Stomach (tissue), 9 donors: ENCODE results near the gene SMAD6. TPM values are rescaled to one million over a fixed set of nuclear protein-coding genes. Genes with fewer than 3 reads are reported as not detected.

Experiments used
- DNase-seq, 2 donors: peaks; one replicate each; pipeline versions ENCODE4 v3.0.0 to v3.0.0-alpha.2; 2013 to 2019
- H3K27ac ChIP-seq, 5 donors: fragments of 200-600 bp in 4 of 5; sonication (generic) in 4 of 5; one replicate each; pipeline ENCODE4 v1.5.1; 2013 to 2019; ENCODE audit warnings: mild to moderate bottlenecking in 1 of 5, moderate library complexity in 1 of 5
- H3K27me3 ChIP-seq, 3 donors: fragments of 200-600 bp; sonication (generic); one replicate each; pipeline ENCODE4 v1.5.1; 2017 to 2019; ENCODE audit warnings: mixed run types in 1 of 3
- H3K36me3 ChIP-seq, 4 donors: fragments of 200-600 bp; sonication (generic); 1 replicate in 3 of 4; 2 replicates in 1 of 4; pipeline ENCODE4 v1.5.1; 2016 to 2019
- H3K4me1 ChIP-seq, 4 donors: fragments of 200-600 bp; sonication (generic); one replicate each; pipeline ENCODE4 v1.5.1; 2016 to 2019
- H3K4me3 ChIP-seq, 4 donors: fragments of 200-600 bp; sonication (generic) in 3 of 4; one replicate each; pipeline ENCODE4 v1.5.1; 2016 to 2019; ENCODE audit warnings: mild to moderate bottlenecking in 1 of 4
- H3K9me3 ChIP-seq, 4 donors: fragments of 200-600 bp; sonication (generic); one replicate each; pipeline ENCODE4 v1.5.1; 2016 to 2019
- EP300 ChIP-seq: sonication (generic); formaldehyde crosslinking; IDR thresholded peaks from one replicate; pipeline ENCODE4 v1.6.1; 2017; ENCODE audit warnings: antibody characterized with exemption
- POLR2A ChIP-seq, 4 donors: fragments of 450-650 bp; IDR thresholded peaks; one replicate each; pipeline ENCODE4 v1.6.1; 2016; ENCODE audit warnings: antibody characterized with exemption in 4 of 4, control low read depth in 2 of 4, mild to moderate bottlenecking in 1 of 4, moderate library complexity in 1 of 4
- POLR2AphosphoS5 ChIP-seq, 3 donors: sonication (generic); formaldehyde crosslinking; IDR thresholded peaks; one replicate each; pipeline ENCODE4 v1.6.1; 2016; ENCODE audit warnings: antibody characterized with exemption in 3 of 3
- WGBS, 5 donors: extraction: QIAGEN DNeasy Blood & Tissue Kit in 3 of 5; methylation state at CpG; one replicate each; pipeline versions ENCODE4 v1.1.5 to v1.1.7; 2013 to 2018; 5-methylcytosine and 5-hydroxymethylcytosine counted together
- intact Hi-C: fragments of 100-400 bp; cut with DNase I; formaldehyde crosslinking; loops from one replicate; pipeline ENCODE4 v1.15.1; 2023; ENCODE audit warnings: low total_unique reads
- polyA plus RNA-seq, 3 donors: library from polyadenylated mRNA; stranded (reverse); fragments of 200-250 nt; gene quantifications; one replicate each; pipeline ENCODE4 v1.2.3, GENCODE V29; 2013
- total RNA-seq, 5 donors: library from RNA; depleted of rRNA; stranded (reverse); fragments of >200 nt; gene quantifications; one replicate each; pipeline versions ENCODE4 v1.1.0 to v1.2.3, GENCODE V29; 2014 to 2016
- TF ChIP-seq, protein P1 (sequence below), 7 experiments: fragments of 450-650 bp in 4 of 7; fragments of 200-600 bp in 3 of 7; sonication (generic) in 3 of 7; IDR thresholded peaks; one replicate each; pipeline ENCODE4 v1.5.1; 2016 to 2019; ENCODE audit warnings: antibody characterized with exemption in 7 of 7, control low read depth in 2 of 7, mild to moderate bottlenecking in 1 of 7
- donor health status: healthy with polysubstance abuse.
- donor health status: Bipolar disorder and iron deficiency.
- donor health status: healthy.

Gene SMAD6
- total and polyA plus RNA-seq, 8 donors: 4.0 to 112 (median 28.3) TPM

DNA sequence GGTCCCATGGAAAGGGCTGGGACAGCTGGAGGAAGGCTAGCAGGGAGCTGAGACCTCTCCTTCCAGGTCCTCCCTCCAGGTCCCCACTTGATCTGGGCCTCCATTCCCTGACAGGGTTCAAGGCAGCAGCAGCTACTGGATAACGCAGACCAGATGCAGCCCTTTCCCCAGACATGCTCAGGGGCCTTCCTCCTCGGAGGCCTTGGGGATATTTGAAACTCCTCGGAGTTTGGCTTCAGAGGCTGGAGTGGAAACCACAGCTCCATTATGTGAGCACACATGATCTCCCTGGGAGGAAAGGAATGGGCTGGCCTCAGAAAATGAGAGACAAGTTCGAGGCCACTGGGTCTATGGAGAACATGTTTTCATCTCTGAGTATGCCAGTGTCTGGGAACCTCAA is 119.3 kb downstream of the SMAD6 start:
- Histone ChIP-seq H3K27ac (no peak overlapping the region), H3K9me3 (no peaks in the 10 kb centered on the region), H3K36me3 (no peaks in the 10 kb centered on the region), H3K4me1 (no peaks in the 10 kb centered on the region), H3K27me3 (no peaks in the 10 kb centered on the region), H3K4me3 (no peak overlapping the region)
- 71 to 95% (median 90%) methylated on average over 3 to 4 of the region's 4 CpGs for WGBS, 5 donors
- intact Hi-C loops: no loop called here
- no peak for DNase-seq
- TF ChIP-seq EP300: no peak
- no peak for TF ChIP-seq POLR2AphosphoS5 (IDR thresholded peaks at IDR 0.05)
- no peak for TF ChIP-seq POLR2A (IDR thresholded peaks at IDR 0.05)
- TF ChIP-seq, protein P1, sequence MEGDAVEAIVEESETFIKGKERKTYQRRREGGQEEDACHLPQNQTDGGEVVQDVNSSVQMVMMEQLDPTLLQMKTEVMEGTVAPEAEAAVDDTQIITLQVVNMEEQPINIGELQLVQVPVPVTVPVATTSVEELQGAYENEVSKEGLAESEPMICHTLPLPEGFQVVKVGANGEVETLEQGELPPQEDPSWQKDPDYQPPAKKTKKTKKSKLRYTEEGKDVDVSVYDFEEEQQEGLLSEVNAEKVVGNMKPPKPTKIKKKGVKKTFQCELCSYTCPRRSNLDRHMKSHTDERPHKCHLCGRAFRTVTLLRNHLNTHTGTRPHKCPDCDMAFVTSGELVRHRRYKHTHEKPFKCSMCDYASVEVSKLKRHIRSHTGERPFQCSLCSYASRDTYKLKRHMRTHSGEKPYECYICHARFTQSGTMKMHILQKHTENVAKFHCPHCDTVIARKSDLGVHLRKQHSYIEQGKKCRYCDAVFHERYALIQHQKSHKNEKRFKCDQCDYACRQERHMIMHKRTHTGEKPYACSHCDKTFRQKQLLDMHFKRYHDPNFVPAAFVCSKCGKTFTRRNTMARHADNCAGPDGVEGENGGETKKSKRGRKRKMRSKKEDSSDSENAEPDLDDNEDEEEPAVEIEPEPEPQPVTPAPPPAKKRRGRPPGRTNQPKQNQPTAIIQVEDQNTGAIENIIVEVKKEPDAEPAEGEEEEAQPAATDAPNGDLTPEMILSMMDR (IDR thresholded peaks at IDR 0.05): no peak

DNA sequence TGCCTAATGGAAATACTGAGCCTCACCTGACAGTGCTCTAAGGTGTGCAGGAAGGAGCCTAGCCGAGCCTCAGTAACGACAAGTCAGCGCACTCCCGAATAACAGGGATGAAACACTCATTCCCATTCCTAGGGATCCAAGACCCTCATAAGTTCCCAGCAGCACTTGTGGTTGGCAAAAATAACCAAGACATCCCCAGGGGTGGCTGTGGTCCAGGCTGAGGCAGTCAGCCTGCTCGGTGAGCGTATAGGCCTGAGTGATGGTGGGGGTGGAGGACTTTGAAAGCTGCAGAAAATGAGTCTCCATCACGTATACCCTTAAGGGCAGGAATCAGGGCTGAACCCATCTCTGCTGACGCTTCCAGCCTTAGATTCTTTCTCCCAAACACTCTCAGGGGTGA is 120.1 kb downstream of the SMAD6 start:
- H3K4me1 ChIP-seq: no peaks in the 10 kb centered on the region
- H3K9me3 ChIP-seq: no peaks in the 10 kb centered on the region
- no peaks in the 10 kb centered on the region for H3K27me3 ChIP-seq
- no peak overlapping the region for H3K27ac ChIP-seq
- WGBS, 5 donors: 90 to 96% (median 91%) methylated on average over 8 of the region's 8 CpGs
- no peak for TF ChIP-seq POLR2A (IDR thresholded peaks at IDR 0.05)
- TF ChIP-seq, protein P1 (IDR thresholded peaks at IDR 0.05): no peak
- TF ChIP-seq POLR2AphosphoS5 (IDR thresholded peaks at IDR 0.05): no peak
- no peak for TF ChIP-seq EP300
- DNase-seq: no peak
- intact Hi-C loops: no loop called here
- no peaks in the 10 kb centered on the region for H3K36me3 ChIP-seq
- no peak overlapping the region for H3K4me3 ChIP-seq

DNA sequence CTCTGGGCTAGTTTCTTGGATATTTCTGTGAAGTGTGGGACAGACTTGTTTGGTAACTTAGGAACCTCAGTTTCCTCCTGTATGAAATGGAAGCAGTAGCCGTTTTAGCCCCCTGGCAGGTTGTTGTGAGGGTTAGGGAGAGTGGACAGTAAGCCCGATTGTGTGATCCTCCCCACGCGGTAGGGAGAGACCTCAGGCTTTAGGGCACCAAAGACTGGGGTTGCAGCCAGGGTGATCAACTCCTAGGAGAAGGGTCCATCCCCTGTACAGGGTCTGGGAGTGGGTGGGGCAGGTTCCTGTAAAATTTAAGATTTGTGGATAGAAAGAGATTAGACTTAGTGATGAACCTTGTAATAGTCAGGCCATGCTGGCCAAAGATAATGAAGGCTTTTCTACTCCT is 120.5 kb downstream of the SMAD6 start:
- Histone ChIP-seq H3K27ac (no peak overlapping the region), H3K4me3 (no peak overlapping the region), H3K4me1 (no peaks in the 10 kb centered on the region), H3K36me3 (no peaks in the 10 kb centered on the region), H3K9me3 (no peaks in the 10 kb centered on the region), H3K27me3 (no peaks in the 10 kb centered on the region)
- TF ChIP-seq EP300 (no peak), POLR2AphosphoS5 (IDR thresholded peaks at IDR 0.05) (no peak), POLR2A (IDR thresholded peaks at IDR 0.05) (no peak)
- TF ChIP-seq, protein P1 (IDR thresholded peaks at IDR 0.05): no peak
- intact Hi-C loops: no loop called here
- 88 to 92% (median 91%) methylated on average over 4 of the region's 4 CpGs for WGBS, 5 donors
- DNase-seq: no peak

DNA sequence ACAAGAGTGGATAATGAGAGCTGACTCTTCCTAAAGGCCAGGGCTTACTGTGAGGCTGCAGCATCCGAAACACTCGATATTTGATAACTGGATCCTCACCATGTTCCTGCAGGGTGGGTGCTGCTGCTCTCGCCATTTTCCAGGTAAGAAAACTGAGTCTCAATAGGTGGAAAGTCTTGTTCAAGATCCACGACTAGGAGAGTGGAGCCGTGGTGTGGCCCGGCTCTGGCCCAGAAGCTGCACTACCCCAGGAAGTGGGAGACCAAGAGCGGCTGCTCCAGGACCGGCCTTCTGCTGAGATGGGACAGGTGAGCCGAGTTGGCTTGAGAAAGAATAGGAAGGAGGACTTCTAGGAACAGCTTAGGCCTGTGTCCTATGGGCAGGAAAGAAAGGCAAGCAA is 121.6 kb downstream of the SMAD6 start:
- no peaks in the 10 kb centered on the region for H3K4me1 ChIP-seq
- no peaks in the 10 kb centered on the region for H3K36me3 ChIP-seq
- H3K9me3 ChIP-seq: no peaks in the 10 kb centered on the region
- no peaks in the 10 kb centered on the region for H3K27me3 ChIP-seq
- H3K27ac ChIP-seq: no peak overlapping the region
- 93 to 98% (median 96%) methylated on average over 9 of the region's 9 CpGs for WGBS, 5 donors
- DNase-seq: no peak
- intact Hi-C loops: no loop called here
- H3K4me3 ChIP-seq: no peak overlapping the region
- no peak for TF ChIP-seq POLR2AphosphoS5 (IDR thresholded peaks at IDR 0.05)

GRCh38 chr15:66824424-66824823 is 122.4 kb downstream of the SMAD6 start:
- Histone ChIP-seq H3K9me3 (no peaks in the 10 kb centered on the region), H3K27ac (no peak overlapping the region), H3K36me3 (no peaks in the 10 kb centered on the region), H3K27me3 (no peaks in the 10 kb centered on the region), H3K4me1 (no peaks in the 10 kb centered on the region), H3K4me3 (no peak overlapping the region)
- TF ChIP-seq, protein P1 (IDR thresholded peaks at IDR 0.05): no peak
- no peak for TF ChIP-seq POLR2AphosphoS5 (IDR thresholded peaks at IDR 0.05)
- TF ChIP-seq EP300: no peak
- TF ChIP-seq POLR2A (IDR thresholded peaks at IDR 0.05): no peak
- intact Hi-C loops: no loop called here
- 92 to 96% (median 95%) methylated on average over 2 to 3 of the region's 3 CpGs for WGBS, 5 donors
- no peak for DNase-seq
